GM12875 (cell line): ENCODE data around the gene LARP1B.
"Not testable (repeated sequence)": the region's sequence is repeated elsewhere in the genome, so short reads cannot be mapped to it uniquely, and the experiment has no call there.

ENCODE experiments used
- H3K4me3 ChIP-seq: one replicate; pipeline ENCODE4 v1.5.1; 2011; ENCODE audit warnings: low read depth, low read length, control low read depth
- CTCF ChIP-seq: IDR thresholded peaks from 2 replicates; pipeline ENCODE4 v1.5.1; 2011; ENCODE audit warnings: low read depth, mild to moderate bottlenecking, control low read depth, inconsistent platforms, low read length, moderate library complexity, borderline replicate concordance; ENCODE audit not compliant: insufficient read depth

The LARP1B gene

GRCh38 chr4:128247906-128248305, 186.8 kb downstream of the LARP1B start:
- H3K4me3 ChIP-seq, result no peak overlapping the region
- TF ChIP-seq CTCF, result no peak

- TF ChIP-seq CTCF, result no peak
- no peak overlapping the region for H3K4me3 ChIP-seq
Observed at GRCh38 chr4:128249787-128250668, 188.9 kb downstream of the LARP1B start.

GRCh38 chr4:128255906-128256305, 194.8 kb downstream of the LARP1B start:
- TF ChIP-seq CTCF, result no peak
- H3K4me3 ChIP-seq, result no peak overlapping the region

GRCh38 chr4:128256539-128256938, 195.4 kb downstream of the LARP1B start:
- TF ChIP-seq CTCF, result no peak
- no peak overlapping the region for H3K4me3 ChIP-seq

- H3K4me3 ChIP-seq, result not testable (repeated sequence)
Observed at GRCh38 chr4:128258166-128258565, 197.1 kb downstream of the LARP1B start.

GRCh38 chr4:128259889-128260288, 198.8 kb downstream of the LARP1B start:
- not testable (repeated sequence) for H3K4me3 ChIP-seq
